ENCODE measurements around the gene DOK6.

Gene DOK6

GRCh38 chr18:69730664-69731063, 330.0 kb downstream of the DOK6 start:
- in situ Hi-C loops (cut with MboI; ENCODE audit: low sequenced_read_pairs): no loop called here

GRCh38 chr18:69734536-69734935, 333.8 kb downstream of the DOK6 start:
- in situ Hi-C loops (cut with MboI; ENCODE audit: low sequenced_read_pairs): no loop called here

GRCh38 chr18:69736730-69737129, 336.0 kb downstream of the DOK6 start:
- in situ Hi-C loops (cut with MboI; ENCODE audit: low sequenced_read_pairs): no loop called here

- in situ Hi-C loops (cut with MboI; ENCODE audit: low sequenced_read_pairs): no loop called here
Measured at GRCh38 chr18:69737851-69738250, 337.2 kb downstream of the DOK6 start.

- in situ Hi-C loops (cut with MboI; ENCODE audit: low sequenced_read_pairs): no loop called here
Measured at GRCh38 chr18:69747388-69747787, 346.7 kb downstream of the DOK6 start.

- in situ Hi-C loops (cut with MboI; ENCODE audit: low sequenced_read_pairs): no loop called here
Measured at GRCh38 chr18:69752737-69753380, 352.2 kb downstream of the DOK6 start.

- in situ Hi-C loops (cut with MboI; ENCODE audit: low sequenced_read_pairs): no loop called here
Measured at GRCh38 chr18:69754108-69754507, 353.4 kb downstream of the DOK6 start.

- in situ Hi-C loops (cut with MboI; ENCODE audit: low sequenced_read_pairs): no loop called here
Measured at GRCh38 chr18:69755041-69755440, 354.4 kb downstream of the DOK6 start.

GRCh38 chr18:69755856-69756496, 355.3 kb downstream of the DOK6 start:
- in situ Hi-C loops (cut with MboI; ENCODE audit: low sequenced_read_pairs): no loop called here

GRCh38 chr18:69757733-69758132, 357.0 kb downstream of the DOK6 start:
- in situ Hi-C loops (cut with MboI; ENCODE audit: low sequenced_read_pairs): no loop called here

- in situ Hi-C loops (cut with MboI; ENCODE audit: low sequenced_read_pairs): no loop called here
Measured at GRCh38 chr18:69758458-69758857, 357.8 kb downstream of the DOK6 start.

GRCh38 chr18:69759046-69759445, 358.4 kb downstream of the DOK6 start:
- in situ Hi-C loops (cut with MboI; ENCODE audit: low sequenced_read_pairs): no loop called here

GRCh38 chr18:69763002-69763401, 362.3 kb downstream of the DOK6 start:
- in situ Hi-C loops (cut with MboI; ENCODE audit: low sequenced_read_pairs): no loop called here

- in situ Hi-C loops (cut with MboI; ENCODE audit: low sequenced_read_pairs): no loop called here
Measured at GRCh38 chr18:69763821-69764220, 363.1 kb downstream of the DOK6 start.

GRCh38 chr18:69770238-69770637, 369.6 kb downstream of the DOK6 start:
- in situ Hi-C loops (cut with MboI; ENCODE audit: low sequenced_read_pairs): no loop called here

GRCh38 chr18:69774831-69775230, 374.1 kb downstream of the DOK6 start:
- in situ Hi-C loops (cut with MboI; ENCODE audit: low sequenced_read_pairs): no loop called here

GRCh38 chr18:69777248-69777647, 376.6 kb downstream of the DOK6 start:
- in situ Hi-C loops (cut with MboI; ENCODE audit: low sequenced_read_pairs): no loop called here

- in situ Hi-C loops (cut with MboI; ENCODE audit: low sequenced_read_pairs): no loop called here
Measured at GRCh38 chr18:69778680-69779079, 378.0 kb downstream of the DOK6 start.

GRCh38 chr18:69780851-69781250, 380.2 kb downstream of the DOK6 start:
- in situ Hi-C loops (cut with MboI; ENCODE audit: low sequenced_read_pairs): no loop called here

- in situ Hi-C loops (cut with MboI; ENCODE audit: low sequenced_read_pairs): no loop called here
Measured at GRCh38 chr18:69784815-69785214, 384.1 kb downstream of the DOK6 start.

- in situ Hi-C loops (cut with MboI; ENCODE audit: low sequenced_read_pairs): no loop called here
Measured at GRCh38 chr18:69785466-69785865, 384.8 kb downstream of the DOK6 start.

GRCh38 chr18:69786427-69786826, 385.7 kb downstream of the DOK6 start:
- in situ Hi-C loops (cut with MboI; ENCODE audit: low sequenced_read_pairs): no loop called here
